Measurements from ENCODE around the gene RAB10. TPM values are rescaled to one million over a fixed set of nuclear protein-coding genes. Genes with fewer than 3 reads are reported as not detected.
"Not testable (repeated sequence)": the region's sequence is repeated elsewhere in the genome, so short reads cannot be mapped to it uniquely, and the experiment has no call there.

Gene RAB10
- total RNA-seq, 3 donors from 2014 or later (not counting 1 experiment from before 2014, with no cell fraction given): 35.8 to 44.2 (median 39.5) TPM

DNA sequence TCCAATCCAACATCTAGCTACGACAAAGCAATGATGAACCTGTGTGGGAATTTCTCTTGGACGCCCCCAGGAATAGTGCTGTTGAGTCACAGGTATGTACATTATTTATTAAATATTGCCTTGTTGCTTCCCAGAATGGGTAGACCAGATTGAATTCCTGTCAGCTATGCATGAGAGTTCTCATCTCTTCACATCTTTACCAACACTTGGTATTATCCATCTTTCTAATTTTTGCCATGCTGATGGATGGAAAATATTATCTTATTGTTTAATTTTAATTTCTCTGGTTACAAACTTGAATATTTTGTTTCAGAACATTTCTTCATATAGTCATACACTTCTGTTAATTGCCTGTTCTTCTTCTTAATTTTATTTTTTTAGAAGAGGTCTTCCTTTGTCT, 9.6 kb upstream of the RAB10 start:
- Mint-ChIP-seq H3K9me3 (no peaks in the 10 kb centered on the region), H3K27me3 (ENCODE audit: low read depth in 2 of 2) (peaks cover 0 to 9% of the 10 kb centered on the region in 2 donors), H3K4me3 (no peak overlapping the region), H3K36me3 (no peaks in the 10 kb centered on the region), H3K4me1 (no peaks in the 10 kb centered on the region), H3K27ac (no peak overlapping the region)
- no peak overlapping the region for H3K27ac ChIP-seq (ENCODE audit: low read length)
- TF ChIP-seq, protein P1, sequence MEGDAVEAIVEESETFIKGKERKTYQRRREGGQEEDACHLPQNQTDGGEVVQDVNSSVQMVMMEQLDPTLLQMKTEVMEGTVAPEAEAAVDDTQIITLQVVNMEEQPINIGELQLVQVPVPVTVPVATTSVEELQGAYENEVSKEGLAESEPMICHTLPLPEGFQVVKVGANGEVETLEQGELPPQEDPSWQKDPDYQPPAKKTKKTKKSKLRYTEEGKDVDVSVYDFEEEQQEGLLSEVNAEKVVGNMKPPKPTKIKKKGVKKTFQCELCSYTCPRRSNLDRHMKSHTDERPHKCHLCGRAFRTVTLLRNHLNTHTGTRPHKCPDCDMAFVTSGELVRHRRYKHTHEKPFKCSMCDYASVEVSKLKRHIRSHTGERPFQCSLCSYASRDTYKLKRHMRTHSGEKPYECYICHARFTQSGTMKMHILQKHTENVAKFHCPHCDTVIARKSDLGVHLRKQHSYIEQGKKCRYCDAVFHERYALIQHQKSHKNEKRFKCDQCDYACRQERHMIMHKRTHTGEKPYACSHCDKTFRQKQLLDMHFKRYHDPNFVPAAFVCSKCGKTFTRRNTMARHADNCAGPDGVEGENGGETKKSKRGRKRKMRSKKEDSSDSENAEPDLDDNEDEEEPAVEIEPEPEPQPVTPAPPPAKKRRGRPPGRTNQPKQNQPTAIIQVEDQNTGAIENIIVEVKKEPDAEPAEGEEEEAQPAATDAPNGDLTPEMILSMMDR (IDR thresholded peaks at IDR 0.05): no peak
- no peaks in the 10 kb centered on the region for H3K9me3 ChIP-seq (ENCODE audit: control insufficient read depth, insufficient read depth, low read length)
- ATAC-seq (no peak), DNase-seq (no peak)
- intact Hi-C loops (cut with micrococcal nuclease): no loop called here
- WGBS (ENCODE audit: insufficient coverage): 100% methylated on average over 2 of the region's 2 CpGs
- H3K4me1 ChIP-seq (ENCODE audit: control insufficient read depth, insufficient read depth, low read length): no peaks in the 10 kb centered on the region
- H3K27me3 ChIP-seq (ENCODE audit: control insufficient read depth, insufficient read depth, low read length): no peaks in the 10 kb centered on the region
- no peaks in the 10 kb centered on the region for H3K36me3 ChIP-seq (ENCODE audit: control insufficient read depth, insufficient read depth, low read length)
- no peak overlapping the region for H3K4me3 ChIP-seq (ENCODE audit: low read length)

DNA sequence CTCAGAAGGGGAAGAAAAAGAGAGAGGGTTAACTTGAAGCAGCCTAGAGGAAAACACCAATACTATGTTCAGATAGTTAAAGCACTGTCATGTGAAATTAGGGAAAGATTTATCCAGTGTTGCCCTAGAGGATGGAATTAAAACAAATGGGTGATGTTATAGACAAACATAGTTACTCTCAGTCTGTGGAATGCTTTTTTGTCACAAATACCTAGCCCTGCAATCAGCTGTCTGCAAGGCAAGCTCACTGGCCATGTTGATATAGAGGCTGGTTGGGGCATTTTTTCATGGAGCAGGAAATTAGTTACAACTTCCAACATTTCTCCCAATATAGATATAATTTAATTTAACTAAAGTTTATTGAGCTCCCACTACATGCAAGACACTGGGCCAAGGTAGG, 8.4 kb upstream of the RAB10 start:
- ATAC-seq: no peak
- H3K4me1 ChIP-seq (ENCODE audit: control insufficient read depth, insufficient read depth, low read length): no peaks in the 10 kb centered on the region
- no peak for DNase-seq
- H3K9me3 ChIP-seq (ENCODE audit: control insufficient read depth, insufficient read depth, low read length): no peaks in the 10 kb centered on the region
- intact Hi-C loops (cut with micrococcal nuclease): no loop called here
- no peak overlapping the region for H3K27ac ChIP-seq (ENCODE audit: low read length)
- TF ChIP-seq, protein P1 (IDR thresholded peaks at IDR 0.05): no peak
- no peak overlapping the region for H3K4me3 ChIP-seq (ENCODE audit: low read length)
- H3K27me3 Mint-ChIP-seq (ENCODE audit: low read depth in 2 of 2): peaks cover 0 to 6% of the 10 kb centered on the region in 2 donors
- no peak overlapping the region for H3K4me3 Mint-ChIP-seq
- no peaks in the 10 kb centered on the region for H3K27me3 ChIP-seq (ENCODE audit: control insufficient read depth, insufficient read depth, low read length)
- no peaks in the 10 kb centered on the region for H3K4me1 Mint-ChIP-seq
- H3K36me3 Mint-ChIP-seq: no peaks in the 10 kb centered on the region
- H3K9me3 Mint-ChIP-seq: no peaks in the 10 kb centered on the region
- H3K27ac Mint-ChIP-seq: no peak overlapping the region
- H3K36me3 ChIP-seq (ENCODE audit: control insufficient read depth, insufficient read depth, low read length): no peaks in the 10 kb centered on the region

DNA sequence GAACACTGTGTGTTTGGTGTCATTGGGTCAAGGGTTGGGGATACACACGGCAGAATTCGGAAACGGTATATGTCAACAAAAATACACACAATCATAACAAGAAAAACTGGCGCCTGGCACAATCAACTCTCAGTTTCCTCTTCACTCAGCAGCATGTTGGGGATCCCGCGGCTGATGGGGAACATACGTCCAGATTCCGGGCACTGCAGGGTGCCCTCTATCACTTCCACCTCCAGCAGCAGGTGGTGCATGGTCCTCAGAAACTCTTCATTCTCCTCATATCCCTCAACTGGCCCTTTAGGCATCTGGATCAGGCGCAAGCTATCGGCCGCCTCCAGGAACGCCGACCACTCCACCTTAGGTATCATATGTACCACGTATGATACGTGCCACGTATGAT, 5.8 kb upstream of the RAB10 start:
- H3K27ac ChIP-seq (ENCODE audit: low read length); H3K36me3 ChIP-seq (ENCODE audit: control insufficient read depth, insufficient read depth, low read length); ATAC-seq; H3K4me3 Mint-ChIP-seq; H3K9me3 Mint-ChIP-seq; DNase-seq; H3K9me3 ChIP-seq (ENCODE audit: control insufficient read depth, insufficient read depth, low read length); H3K4me3 ChIP-seq (ENCODE audit: low read length); H3K4me1 ChIP-seq (ENCODE audit: control insufficient read depth, insufficient read depth, low read length); H3K27ac Mint-ChIP-seq; H3K4me1 Mint-ChIP-seq; H3K27me3 Mint-ChIP-seq (ENCODE audit: low read depth in 2 of 2); H3K36me3 Mint-ChIP-seq; intact Hi-C loops (cut with micrococcal nuclease); H3K27me3 ChIP-seq (ENCODE audit: control insufficient read depth, insufficient read depth, low read length): not testable (repeated sequence)
- 89% methylated on average over 14 of the region's 16 CpGs for WGBS (ENCODE audit: insufficient coverage)

DNA sequence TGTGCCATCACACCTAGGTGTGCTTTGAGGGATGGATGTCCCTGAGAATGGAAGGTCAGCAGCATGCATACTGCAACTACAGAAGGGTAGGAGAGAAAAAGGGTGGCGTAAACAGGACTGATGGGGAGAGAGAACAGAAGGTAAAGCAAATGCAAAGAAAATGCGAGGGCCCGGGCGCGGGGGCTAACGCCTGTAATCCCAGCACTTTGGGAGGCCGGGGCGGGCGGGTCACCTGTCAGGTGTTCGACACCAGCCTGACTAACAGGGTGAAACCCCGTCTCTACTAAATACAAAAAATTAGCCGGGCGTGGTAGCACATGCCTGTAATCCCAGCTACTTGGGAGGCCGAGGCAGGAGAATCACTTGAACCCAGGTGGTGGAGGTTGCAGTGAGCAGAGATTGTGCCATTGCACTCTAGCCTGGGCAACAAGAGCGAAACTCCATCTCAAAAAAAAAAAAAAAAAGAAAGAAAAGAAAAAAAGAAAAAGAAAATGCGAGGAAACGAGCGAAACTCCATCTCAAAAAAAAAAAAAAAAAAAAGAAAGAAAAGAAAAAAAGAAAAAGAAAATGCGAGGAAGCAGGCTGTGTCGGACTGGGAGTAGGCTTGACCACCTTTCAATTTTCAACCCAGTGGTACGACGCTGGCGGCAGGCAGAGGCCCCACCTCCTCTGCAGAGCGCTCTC, 1.2 kb upstream of the RAB10 start:
- H3K36me3 ChIP-seq (ENCODE audit: control insufficient read depth, insufficient read depth, low read length); intact Hi-C loops (cut with micrococcal nuclease); H3K27me3 Mint-ChIP-seq (ENCODE audit: low read depth in 2 of 2); H3K36me3 Mint-ChIP-seq; DNase-seq; H3K27me3 ChIP-seq (ENCODE audit: control insufficient read depth, insufficient read depth, low read length); H3K9me3 ChIP-seq (ENCODE audit: control insufficient read depth, insufficient read depth, low read length); H3K9me3 Mint-ChIP-seq: not testable (repeated sequence)
- peaks cover 23 to 45% of the 10 kb centered on the region in 2 donors for H3K4me1 Mint-ChIP-seq
- Histone ChIP-seq H3K27ac (ENCODE audit: low read length) (peak overlapping the region; percentile 94), H3K4me3 (ENCODE audit: low read length) (peak overlapping the region; percentile 71), H3K4me1 (ENCODE audit: control insufficient read depth, insufficient read depth, low read length) (peaks cover 28% of the 10 kb centered on the region)
- peak overlapping the region; percentile 95 for H3K4me3 Mint-ChIP-seq
- ATAC-seq: peak in 1 of 3 donors; percentile 6
- peak overlapping the region; percentile 88 to 98 for H3K27ac Mint-ChIP-seq
- WGBS (ENCODE audit: insufficient coverage): 43% methylated on average over 20 of the region's 24 CpGs

All from natural killer cell (primary cell).